SK-N-SH (cell line): ENCODE measurements around the gene RGS17.

Experiments used
- EP300 ChIP-seq, 2 experiments: IDR thresholded peaks; 2 replicates each; pipeline versions ENCODE4 v1.4.0 to v1.6.1; 2012; ENCODE audit warnings: borderline replicate concordance in 1 of 2, low read depth in 1 of 2, low read length in 1 of 2
- FOXM1 ChIP-seq: IDR thresholded peaks from 2 replicates; pipeline ENCODE4 v1.4.0; 2012; ENCODE audit warnings: low read depth, mild to moderate bottlenecking
- POLR2AphosphoS5 ChIP-seq: IDR thresholded peaks from 2 replicates; pipeline ENCODE4 v1.6.1; 2012; ENCODE audit warnings: low read depth, low read length
- TF ChIP-seq, protein P1 (sequence below): fragments of 200-600 bp; sonication (generic); IDR thresholded peaks from 2 replicates; pipeline ENCODE4 v1.6.1; 2017; ENCODE audit warnings: antibody characterized with exemption, mild to moderate bottlenecking, moderate library complexity

DNA sequence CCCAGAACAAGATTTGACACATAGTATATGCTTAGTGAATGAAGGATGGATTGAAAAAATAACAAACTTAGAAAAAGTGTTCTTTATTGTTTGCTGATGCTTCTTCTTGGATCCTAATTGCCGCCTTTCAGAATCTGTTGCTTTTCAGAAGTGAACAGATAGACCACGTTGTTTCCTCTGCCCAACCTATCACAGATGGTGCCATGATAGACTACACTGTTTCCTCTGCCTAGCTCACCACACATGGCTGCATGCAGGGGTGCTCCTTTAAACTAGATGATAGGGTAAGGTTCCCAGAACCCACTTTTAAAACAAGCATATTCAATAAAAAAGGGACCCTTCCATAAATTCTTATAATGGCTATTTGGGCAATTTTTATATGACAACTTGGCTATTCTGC lies 4.6 kb upstream of the RGS17 start:
- TF ChIP-seq POLR2AphosphoS5, result no peak
- TF ChIP-seq, protein P1, sequence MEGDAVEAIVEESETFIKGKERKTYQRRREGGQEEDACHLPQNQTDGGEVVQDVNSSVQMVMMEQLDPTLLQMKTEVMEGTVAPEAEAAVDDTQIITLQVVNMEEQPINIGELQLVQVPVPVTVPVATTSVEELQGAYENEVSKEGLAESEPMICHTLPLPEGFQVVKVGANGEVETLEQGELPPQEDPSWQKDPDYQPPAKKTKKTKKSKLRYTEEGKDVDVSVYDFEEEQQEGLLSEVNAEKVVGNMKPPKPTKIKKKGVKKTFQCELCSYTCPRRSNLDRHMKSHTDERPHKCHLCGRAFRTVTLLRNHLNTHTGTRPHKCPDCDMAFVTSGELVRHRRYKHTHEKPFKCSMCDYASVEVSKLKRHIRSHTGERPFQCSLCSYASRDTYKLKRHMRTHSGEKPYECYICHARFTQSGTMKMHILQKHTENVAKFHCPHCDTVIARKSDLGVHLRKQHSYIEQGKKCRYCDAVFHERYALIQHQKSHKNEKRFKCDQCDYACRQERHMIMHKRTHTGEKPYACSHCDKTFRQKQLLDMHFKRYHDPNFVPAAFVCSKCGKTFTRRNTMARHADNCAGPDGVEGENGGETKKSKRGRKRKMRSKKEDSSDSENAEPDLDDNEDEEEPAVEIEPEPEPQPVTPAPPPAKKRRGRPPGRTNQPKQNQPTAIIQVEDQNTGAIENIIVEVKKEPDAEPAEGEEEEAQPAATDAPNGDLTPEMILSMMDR, result no peak
- TF ChIP-seq EP300 (IDR thresholded peaks at IDR 0.05; ENCODE audit: borderline replicate concordance in 1 of 2, low read depth in 1 of 2, low read length in 1 of 2), result no peak
- no peak for TF ChIP-seq FOXM1
